ENCODE measurements around the gene HOMER2.

The HOMER2 gene

DNA sequence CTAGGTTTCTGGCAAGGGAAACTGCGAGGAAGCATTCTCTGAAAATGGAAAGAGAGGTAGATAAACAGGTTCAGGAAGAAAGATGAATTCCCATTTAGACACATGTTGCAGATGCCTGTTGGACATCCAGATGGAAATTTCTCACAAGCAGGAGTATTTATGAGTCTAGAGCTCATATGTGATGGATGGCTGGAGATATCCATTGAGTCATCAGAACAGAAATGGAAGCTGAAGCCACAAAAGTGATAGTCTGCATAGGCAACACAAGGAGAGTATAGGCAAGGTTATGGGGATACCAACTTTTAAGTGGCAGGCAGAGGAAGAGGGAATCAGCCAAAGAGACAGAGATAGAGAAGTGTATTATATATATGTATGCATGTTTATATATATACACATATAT lies 27.2 kb upstream of the HOMER2 start:
- H3K4me3 ChIP-seq (replicated peaks; ENCODE audit: low read depth, low read length) = no peak overlapping the region
- H3K36me3 ChIP-seq (ENCODE audit: control insufficient read depth, insufficient read depth, low read length) = no peaks in the 10 kb centered on the region
- no peak for DNase-seq (ENCODE audit: extremely low read depth, insufficient read length)
- TF ChIP-seq, protein P1, sequence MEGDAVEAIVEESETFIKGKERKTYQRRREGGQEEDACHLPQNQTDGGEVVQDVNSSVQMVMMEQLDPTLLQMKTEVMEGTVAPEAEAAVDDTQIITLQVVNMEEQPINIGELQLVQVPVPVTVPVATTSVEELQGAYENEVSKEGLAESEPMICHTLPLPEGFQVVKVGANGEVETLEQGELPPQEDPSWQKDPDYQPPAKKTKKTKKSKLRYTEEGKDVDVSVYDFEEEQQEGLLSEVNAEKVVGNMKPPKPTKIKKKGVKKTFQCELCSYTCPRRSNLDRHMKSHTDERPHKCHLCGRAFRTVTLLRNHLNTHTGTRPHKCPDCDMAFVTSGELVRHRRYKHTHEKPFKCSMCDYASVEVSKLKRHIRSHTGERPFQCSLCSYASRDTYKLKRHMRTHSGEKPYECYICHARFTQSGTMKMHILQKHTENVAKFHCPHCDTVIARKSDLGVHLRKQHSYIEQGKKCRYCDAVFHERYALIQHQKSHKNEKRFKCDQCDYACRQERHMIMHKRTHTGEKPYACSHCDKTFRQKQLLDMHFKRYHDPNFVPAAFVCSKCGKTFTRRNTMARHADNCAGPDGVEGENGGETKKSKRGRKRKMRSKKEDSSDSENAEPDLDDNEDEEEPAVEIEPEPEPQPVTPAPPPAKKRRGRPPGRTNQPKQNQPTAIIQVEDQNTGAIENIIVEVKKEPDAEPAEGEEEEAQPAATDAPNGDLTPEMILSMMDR (IDR thresholded peaks at IDR 0.05; ENCODE audit: insufficient read depth, low read length, poor library complexity, severe bottlenecking) = no peak
- H3K27me3 ChIP-seq (replicated peaks; ENCODE audit: control insufficient read depth, insufficient read depth, low read length) = no peaks in the 10 kb centered on the region

DNA sequence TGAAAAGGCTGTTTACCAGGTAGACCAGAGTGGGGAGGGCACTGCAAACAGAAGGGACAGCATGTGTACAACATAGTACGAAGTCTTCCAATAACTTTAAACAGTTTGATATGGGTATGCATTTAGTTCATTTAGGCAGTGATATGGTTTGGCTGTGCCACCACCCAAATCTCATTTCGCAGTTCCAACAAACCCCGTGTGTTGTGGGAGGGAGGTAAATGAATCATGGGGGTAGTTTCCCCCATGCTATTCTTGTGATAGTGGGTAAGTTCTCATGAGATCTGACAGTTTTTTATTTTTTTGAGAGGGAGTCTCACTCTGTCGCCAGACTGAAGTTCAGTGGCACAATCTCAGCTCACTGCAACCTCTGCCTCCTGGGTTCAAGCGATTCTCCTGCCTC lies 25.9 kb upstream of the HOMER2 start:
- TF ChIP-seq, protein P1 (IDR thresholded peaks at IDR 0.05; ENCODE audit: insufficient read depth, low read length, poor library complexity, severe bottlenecking) = no peak
- H3K36me3 ChIP-seq (ENCODE audit: control insufficient read depth, insufficient read depth, low read length) = no peaks in the 10 kb centered on the region
- no peak overlapping the region for H3K4me3 ChIP-seq (replicated peaks; ENCODE audit: low read depth, low read length)
- H3K27me3 ChIP-seq (replicated peaks; ENCODE audit: control insufficient read depth, insufficient read depth, low read length) = no peaks in the 10 kb centered on the region
- DNase-seq (ENCODE audit: extremely low read depth, insufficient read length) = no peak

DNA sequence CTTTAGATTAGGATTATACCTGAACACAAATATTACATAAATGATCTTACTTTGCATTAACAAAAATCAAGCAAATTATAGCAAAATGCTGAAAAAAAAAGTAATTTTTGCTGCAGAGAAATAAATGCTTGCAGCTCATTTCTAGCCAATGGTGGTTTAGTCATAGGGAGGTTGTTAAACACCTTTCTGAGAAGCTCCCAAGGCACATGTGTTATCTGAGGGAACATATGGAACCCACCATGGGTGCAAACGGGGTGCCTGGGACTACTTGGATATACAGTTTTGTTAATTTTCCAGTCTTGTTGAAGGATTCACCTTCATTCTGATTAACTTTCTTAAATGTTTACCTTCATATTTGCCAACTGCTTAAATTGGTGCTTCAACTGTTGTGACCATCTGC lies 24.6 kb upstream of the HOMER2 start:
- H3K27me3 ChIP-seq (replicated peaks; ENCODE audit: control insufficient read depth, insufficient read depth, low read length) = no peaks in the 10 kb centered on the region
- TF ChIP-seq, protein P1 (IDR thresholded peaks at IDR 0.05; ENCODE audit: insufficient read depth, low read length, poor library complexity, severe bottlenecking) = no peak
- no peak for DNase-seq (ENCODE audit: extremely low read depth, insufficient read length)
- no peak overlapping the region for H3K4me3 ChIP-seq (replicated peaks; ENCODE audit: low read depth, low read length)
- no peaks in the 10 kb centered on the region for H3K36me3 ChIP-seq (ENCODE audit: control insufficient read depth, insufficient read depth, low read length)

DNA sequence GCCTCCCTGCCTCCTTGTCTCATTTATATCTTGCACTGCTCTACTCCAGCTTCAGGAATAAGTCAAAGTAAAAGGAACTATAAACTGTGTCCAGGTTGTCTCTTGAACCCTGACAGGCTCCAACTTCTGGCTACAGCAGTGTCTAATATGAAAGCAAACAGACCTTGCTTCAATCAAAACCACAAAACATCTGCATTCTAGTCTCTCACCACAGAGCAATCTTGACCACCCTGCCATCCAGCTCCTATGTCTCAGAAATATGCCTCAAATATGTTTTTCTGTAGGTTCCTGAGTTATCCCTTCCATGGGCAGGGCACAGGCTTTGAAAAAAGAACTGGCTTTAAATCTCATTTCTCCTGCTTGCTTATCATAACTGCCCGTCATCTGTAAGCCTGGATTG lies 20.5 kb upstream of the HOMER2 start:
- TF ChIP-seq, protein P1 (IDR thresholded peaks at IDR 0.05; ENCODE audit: insufficient read depth, low read length, poor library complexity, severe bottlenecking) = no peak
- no peaks in the 10 kb centered on the region for H3K27me3 ChIP-seq (replicated peaks; ENCODE audit: control insufficient read depth, insufficient read depth, low read length)
- no peak for DNase-seq (ENCODE audit: extremely low read depth, insufficient read length)
- H3K4me3 ChIP-seq (replicated peaks; ENCODE audit: low read depth, low read length) = no peak overlapping the region
- no peaks in the 10 kb centered on the region for H3K36me3 ChIP-seq (ENCODE audit: control insufficient read depth, insufficient read depth, low read length)

DNA sequence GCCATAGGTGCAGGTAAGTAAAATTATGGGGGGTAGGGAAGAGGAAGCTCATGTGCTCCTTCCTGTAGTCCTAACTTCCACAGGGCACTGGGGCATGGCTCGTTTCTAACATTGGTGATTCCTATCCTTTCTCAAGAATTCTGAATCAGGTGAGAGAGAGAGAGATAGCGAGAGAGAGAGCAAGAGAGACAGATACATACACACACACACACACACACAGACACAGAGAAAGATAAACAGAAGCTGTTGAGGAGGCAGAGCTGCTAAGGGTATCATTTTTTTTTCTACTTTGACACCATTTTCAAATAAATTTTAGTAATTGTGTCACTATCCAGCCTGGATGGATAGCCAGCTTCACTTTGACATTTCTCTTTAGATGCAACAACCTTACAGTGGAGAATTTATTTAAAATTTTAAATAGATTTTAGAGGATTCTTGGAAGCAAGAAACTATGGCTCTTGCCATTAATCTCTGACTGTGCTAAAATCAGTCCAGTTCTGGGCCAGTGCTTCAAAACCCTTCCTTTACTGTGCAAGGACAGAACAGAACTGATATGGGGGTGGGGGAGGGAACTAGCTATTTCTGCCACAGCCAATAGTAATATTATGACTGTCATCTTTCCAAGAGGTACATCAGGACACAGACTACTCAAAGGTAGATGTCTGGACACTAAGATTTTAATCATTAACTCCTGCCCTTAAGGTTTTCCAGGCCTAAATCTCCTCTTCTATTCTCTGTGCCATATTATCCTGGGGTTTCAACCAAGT lies 18.9 kb upstream of the HOMER2 start:
- H3K36me3 ChIP-seq (ENCODE audit: control insufficient read depth, insufficient read depth, low read length) = no peaks in the 10 kb centered on the region
- TF ChIP-seq, protein P1 (IDR thresholded peaks at IDR 0.05; ENCODE audit: insufficient read depth, low read length, poor library complexity, severe bottlenecking) = no peak
- H3K27me3 ChIP-seq (replicated peaks; ENCODE audit: control insufficient read depth, insufficient read depth, low read length) = no peaks in the 10 kb centered on the region
- no peak for DNase-seq (ENCODE audit: extremely low read depth, insufficient read length)
- no peak overlapping the region for H3K4me3 ChIP-seq (replicated peaks; ENCODE audit: low read depth, low read length)

DNA sequence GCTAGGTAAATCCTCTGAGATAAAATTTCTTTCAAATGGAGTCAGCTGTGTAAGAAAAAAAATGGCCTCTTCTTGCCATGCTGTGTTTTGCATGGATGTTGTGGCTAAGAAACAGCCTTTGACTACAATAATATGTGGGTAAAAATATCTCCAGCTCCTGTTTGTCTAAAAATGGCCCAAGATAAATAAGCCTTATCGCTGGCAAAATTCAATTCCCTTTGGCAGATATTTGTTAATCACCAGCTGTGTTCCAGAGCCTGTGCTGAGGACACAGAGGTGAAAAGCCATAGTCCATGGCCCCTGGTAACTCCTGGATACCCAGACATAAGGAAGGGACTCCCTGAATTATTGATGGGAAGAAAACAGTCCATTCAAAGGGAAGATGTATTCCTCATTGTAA lies 18.2 kb upstream of the HOMER2 start:
- Histone ChIP-seq H3K27me3 (replicated peaks; ENCODE audit: control insufficient read depth, insufficient read depth, low read length) (no peaks in the 10 kb centered on the region), H3K4me3 (replicated peaks; ENCODE audit: low read depth, low read length) (no peak overlapping the region), H3K36me3 (ENCODE audit: control insufficient read depth, insufficient read depth, low read length) (no peaks in the 10 kb centered on the region)
- TF ChIP-seq, protein P1 (IDR thresholded peaks at IDR 0.05; ENCODE audit: insufficient read depth, low read length, poor library complexity, severe bottlenecking) = no peak
- DNase-seq (ENCODE audit: extremely low read depth, insufficient read length) = no peak
